Hepatocyte (in vitro differentiated cells): ENCODE data around the gene MAN1C1. TPM values are rescaled to one million over a fixed set of nuclear protein-coding genes. Genes with fewer than 3 reads are reported as not detected.

Source experiments
- DNase-seq: peaks from one replicate; pipeline ENCODE4 v3.0.0-alpha.2; 2016; ENCODE audit warnings: low spot score
- H2AFZ ChIP-seq: fragments of 200-600 bp; sonication (generic); 2 replicates; pipeline ENCODE4 v1.6.0; 2016; ENCODE audit warnings: antibody characterized with exemption, mild to moderate bottlenecking
- H3K27ac ChIP-seq: fragments of 200-600 bp; sonication (generic); 2 replicates; pipeline ENCODE4 v1.5.1; 2016; ENCODE audit warnings: mild to moderate bottlenecking
- H3K27me3 ChIP-seq: fragments of 200-600 bp; sonication (generic); 2 replicates; pipeline ENCODE4 v1.6.1; 2016
- H3K36me3 ChIP-seq: fragments of 200-600 bp; sonication (generic); replicated peaks from 2 replicates; pipeline ENCODE4 v1.5.1; 2016; ENCODE audit warnings: low read depth; ENCODE audit not compliant: insufficient read depth
- H3K4me1 ChIP-seq: fragments of 200-600 bp; sonication (generic); 2 replicates; pipeline ENCODE4 v1.5.1; 2016; ENCODE audit warnings: mild to moderate bottlenecking, moderate library complexity; ENCODE audit not compliant: insufficient read depth
- H3K4me2 ChIP-seq: fragments of 200-600 bp; sonication (generic); 2 replicates; pipeline ENCODE4 v1.6.0; 2016
- H3K4me3 ChIP-seq: fragments of 200-600 bp; sonication (generic); 2 replicates; pipeline ENCODE4 v1.5.1; 2016; ENCODE audit warnings: mild to moderate bottlenecking
- H3K79me2 ChIP-seq: fragments of 200-600 bp; sonication (generic); 2 replicates; pipeline ENCODE4 v1.6.0; 2017; ENCODE audit warnings: mild to moderate bottlenecking
- H3K9me2 ChIP-seq: fragments of 200-600 bp; sonication (generic); replicated peaks from 2 replicates; pipeline ENCODE4 v1.6.0; 2017; ENCODE audit warnings: mild to moderate bottlenecking; ENCODE audit not compliant: insufficient read depth
- H3K9me3 ChIP-seq: fragments of 200-600 bp; sonication (generic); 2 replicates; pipeline ENCODE4 v1.5.1; 2016; ENCODE audit warnings: low read depth, mild to moderate bottlenecking
- H4K20me1 ChIP-seq: fragments of 200-600 bp; sonication (generic); 2 replicates; pipeline ENCODE4 v1.6.0; 2016; ENCODE audit warnings: mild to moderate bottlenecking; ENCODE audit not compliant: insufficient read depth, poor library complexity, severe bottlenecking
- CTCF ChIP-seq: fragments of 200-600 bp; sonication (generic); IDR thresholded peaks from 2 replicates; pipeline ENCODE4 v1.5.1; 2016; ENCODE audit warnings: antibody characterized with exemption, mild to moderate bottlenecking; ENCODE audit not compliant: poor library complexity
- EZH2 ChIP-seq: fragments of 200-600 bp; sonication (generic); IDR thresholded peaks from 2 replicates; pipeline ENCODE4 v1.6.1; 2016; ENCODE audit warnings: antibody characterized with exemption, mild to moderate bottlenecking, borderline replicate concordance
- EZH2phosphoT487 ChIP-seq: fragments of 200-600 bp; sonication (generic); IDR thresholded peaks from one replicate; pipeline ENCODE4 v1.6.1; 2018; ENCODE audit warnings: antibody characterized with exemption, mild to moderate bottlenecking, low read depth, moderate library complexity; ENCODE audit not compliant: unreplicated experiment, severe bottlenecking
- WGBS: methylation state at CpG from one replicate; pipeline ENCODE4 v1.1.6; 2016; ENCODE audit warnings: low lambda C conversion rate; ENCODE audit errors: missing lambda C conversion rate; 5-methylcytosine and 5-hydroxymethylcytosine counted together
- polyA plus RNA-seq: library from polyadenylated mRNA; unstranded; fragments of >200 nt; fragmentation: Nextera tagmentation; extraction: Ambion mirVana; gene quantifications from 2 replicates; pipeline ENCODE4 v1.2.1, GENCODE V29; 2016
- total RNA-seq: library from RNA; depleted of rRNA; stranded (reverse); fragments of >200 nt; gene quantifications from 2 replicates; pipeline ENCODE4 v1.2.3, GENCODE V29; 2014

The MAN1C1 gene
- total and polyA plus RNA-seq, 2 experiments from 2014 or later = 20.6 to 29.3 TPM

GRCh38 chr1:25817840-25818501, 201.4 kb downstream of the MAN1C1 start:
- peak overlapping the region; percentile 90 for H3K27ac ChIP-seq
- H3K4me3 ChIP-seq = no peak overlapping the region
- H3K9me3 ChIP-seq = no peaks in the 10 kb centered on the region
- DNase-seq = peak; percentile 55
- WGBS = 42% methylated on average over 8 of the region's 8 CpGs
- H3K36me3 ChIP-seq = no peaks in the 10 kb centered on the region
- peaks cover 12% of the 10 kb centered on the region for H4K20me1 ChIP-seq
- H3K9me2 ChIP-seq = no peaks in the 10 kb centered on the region
- peaks cover 27% of the 10 kb centered on the region for H3K79me2 ChIP-seq
- H3K4me1 ChIP-seq = peaks cover 21% of the 10 kb centered on the region
- H2AFZ ChIP-seq = no peak overlapping the region
- TF ChIP-seq EZH2 = no peak
- peak; percentile 35 for TF ChIP-seq CTCF
- no peak for TF ChIP-seq EZH2phosphoT487
- H3K27me3 ChIP-seq = no peaks in the 10 kb centered on the region
- peak overlapping the region; percentile 93 for H3K4me2 ChIP-seq

- TF ChIP-seq EZH2phosphoT487 (no peak), EZH2 (no peak), CTCF (no peak)
- H3K36me3 ChIP-seq = no peaks in the 10 kb centered on the region
- no peaks in the 10 kb centered on the region for H3K9me3 ChIP-seq
- H3K79me2 ChIP-seq = peaks cover 33% of the 10 kb centered on the region
- H4K20me1 ChIP-seq = peaks cover 12% of the 10 kb centered on the region
- H3K4me3 ChIP-seq = no peak overlapping the region
- 70% methylated on average over 6 of the region's 6 CpGs for WGBS
- H3K4me2 ChIP-seq = peak overlapping the region; percentile 93
- peak overlapping the region; percentile 90 for H3K27ac ChIP-seq
- no peak for DNase-seq
- H3K9me2 ChIP-seq = no peaks in the 10 kb centered on the region
- peaks cover 21% of the 10 kb centered on the region for H3K4me1 ChIP-seq
- no peaks in the 10 kb centered on the region for H3K27me3 ChIP-seq
- no peak overlapping the region for H2AFZ ChIP-seq
These were observed 202.0 kb downstream of the MAN1C1 start for GRCh38 chr1:25818569-25818968.

- H3K4me2 ChIP-seq = peak within 1 kb of the TSS; percentile 93
- no peaks in the 10 kb centered on the region for H3K9me2 ChIP-seq
- under 1% methylated on average over 60 of the region's 64 CpGs for WGBS
These were observed 203.1 kb downstream of the MAN1C1 start, which contains the start of gene MTFR1L for GRCh38 chr1:25819491-25820246. Gene MTFR1L (plus strand): TSS chr1:25819954. CDS start chr1:25823105, 3,151 bp downstream.

More at GRCh38 chr1:25819491-25820246, 203.1 kb downstream of the MAN1C1 start, which contains the start of gene MTFR1L:
- no peaks in the 10 kb centered on the region for H3K27me3 ChIP-seq
- peak within 1 kb of the TSS; percentile 53 for H2AFZ ChIP-seq
- peaks cover 21% of the 10 kb centered on the region for H3K4me1 ChIP-seq
- H4K20me1 ChIP-seq = peaks cover 12% of the 10 kb centered on the region
- H3K27ac ChIP-seq = peak within 1 kb of the TSS; percentile 90
- TF ChIP-seq EZH2 = no peak
- peak within 1 kb of the TSS; percentile 67 for H3K4me3 ChIP-seq
- H3K9me3 ChIP-seq = no peaks in the 10 kb centered on the region
- DNase-seq = peak; percentile 94
- H3K36me3 ChIP-seq = no peaks in the 10 kb centered on the region
- H3K79me2 ChIP-seq = peaks cover 44% of the 10 kb centered on the region
